Keratinocyte (primary cell): ENCODE measurements around the gene APC. TPM values are rescaled to one million over a fixed set of nuclear protein-coding genes. Genes with fewer than 3 reads are reported as not detected.

ENCODE experiments used
- DNase-seq: peaks from one replicate; pipeline ENCODE4 v3.0.0-alpha.2; 2011; ENCODE audit warnings: low read depth, missing footprints, low spot score
- FAIRE-seq: peaks from 2 replicates; lab custom pipeline; 2011; peaks lifted over from hg19 to GRCh38; lab: Jason Lieb, UNC
- H2AFZ ChIP-seq: 2 replicates; pipeline ENCODE4 v1.6.0; 2012; ENCODE audit warnings: low read length, control low read depth, inconsistent platforms; ENCODE audit not compliant: control insufficient read depth
- H3K27ac ChIP-seq: 2 replicates; pipeline ENCODE4 v1.5.1; 2011; ENCODE audit warnings: low read length; ENCODE audit not compliant: control insufficient read depth, insufficient read depth
- H3K27me3 ChIP-seq: 3 replicates; pipeline ENCODE4 v1.6.0; 2011; ENCODE audit warnings: low read length; ENCODE audit not compliant: control insufficient read depth, insufficient read depth; ENCODE audit errors: extremely low read depth
- H3K36me3 ChIP-seq, 2 experiments: 2 replicates in 1 of 2; 3 replicates in 1 of 2; pipeline ENCODE4 v1.5.1; 2011; ENCODE audit warnings: low read length in 2 of 2, mild to moderate bottlenecking in 1 of 2; ENCODE audit not compliant: control insufficient read depth in 2 of 2, insufficient read depth in 2 of 2; ENCODE audit errors: extremely low read depth in 1 of 2
- H3K4me1 ChIP-seq: 3 replicates; pipeline ENCODE4 v1.5.1; 2011; ENCODE audit warnings: low read length; ENCODE audit not compliant: control insufficient read depth, insufficient read depth; ENCODE audit errors: extremely low read depth
- H3K4me2 ChIP-seq: 3 replicates; pipeline ENCODE4 v1.6.0; 2011; ENCODE audit warnings: low read depth, low read length; ENCODE audit not compliant: control insufficient read depth, insufficient read depth; ENCODE audit errors: extremely low read depth
- H3K4me3 ChIP-seq, 3 experiments: fragments of 200-600 bp in 1 of 3; sonication (generic) in 1 of 3; 2 replicates in 2 of 3; 3 replicates in 1 of 3; pipeline ENCODE4 v1.5.1; 2011 to 2016; ENCODE audit warnings: low read length in 3 of 3, mild to moderate bottlenecking in 3 of 3, control low read depth in 2 of 3, inconsistent platforms in 1 of 3, low read depth in 1 of 3, mixed read lengths in 1 of 3, mixed run types in 1 of 3, moderate library complexity in 1 of 3; ENCODE audit not compliant: control insufficient read depth in 2 of 3, insufficient read depth in 2 of 3; ENCODE audit errors: extremely low read depth in 1 of 3
- H3K79me2 ChIP-seq: 2 replicates; pipeline ENCODE4 v1.6.0; 2012; ENCODE audit warnings: low read length; ENCODE audit not compliant: control insufficient read depth, insufficient read depth
- H3K9ac ChIP-seq: 3 replicates; pipeline ENCODE4 v1.6.0; 2011; ENCODE audit warnings: low read length; ENCODE audit not compliant: control insufficient read depth, insufficient read depth; ENCODE audit errors: extremely low read depth
- H3K9me1 ChIP-seq: 3 replicates; pipeline ENCODE4 v1.6.0; 2011; ENCODE audit warnings: low read length; ENCODE audit not compliant: control insufficient read depth, insufficient read depth; ENCODE audit errors: extremely low read depth
- H3K9me3 ChIP-seq: 2 replicates; pipeline ENCODE4 v1.5.1; 2012; ENCODE audit warnings: low read depth, low read length; ENCODE audit not compliant: control insufficient read depth
- H4K20me1 ChIP-seq: 3 replicates; pipeline ENCODE4 v1.6.0; 2011; ENCODE audit warnings: low read length; ENCODE audit not compliant: control insufficient read depth, insufficient read depth; ENCODE audit errors: extremely low read depth
- CTCF ChIP-seq, 3 experiments: IDR thresholded peaks in 1 of 3; conservative IDR thresholded peaks in 1 of 3; optimal IDR thresholded peaks in 1 of 3; 2 replicates in 2 of 3; 3 replicates in 1 of 3; pipeline versions ENCODE3 to v1.5.1; 2011; ENCODE audit warnings: low read length in 3 of 3, mild to moderate bottlenecking in 3 of 3, moderate library complexity in 2 of 3, control low read depth in 1 of 3, inconsistent platforms in 1 of 3; ENCODE audit not compliant: insufficient read depth in 2 of 3; ENCODE audit errors: extremely low read depth in 1 of 3
- EZH2 ChIP-seq: IDR thresholded peaks from one replicate; pipeline ENCODE4 v1.6.1; 2012; ENCODE audit warnings: inconsistent platforms, mild to moderate bottlenecking, low read length, moderate library complexity
- dilution Hi-C: fragments of 300-500 bp; cut with MboI; formaldehyde crosslinking; loops from one replicate; pipeline ENCODE4 v1.7.0; 2020; ENCODE audit warnings: low sequenced_read_pairs; ENCODE audit not compliant: extremely low pct_ligation_motif_present
- polyA plus RNA-seq, 5 experiments: library from polyadenylated mRNA; depleted of rRNA in 3 of 5; stranded (reverse) in 3 of 5; stranded (forward) in 1 of 5; unstranded in 1 of 5; fragments of >200 nt; gene quantifications; 1 replicate in 1 of 5; 2 replicates in 3 of 5; 3 replicates in 1 of 5; pipeline versions ENCODE4 v1.2.1 to v1.2.3, GENCODE V29; 2011 to 2012; ENCODE audit warnings: missing spikeins in 2 of 5, low read depth in 1 of 5, low replicate concordance in 1 of 5

APC gene
- polyA plus RNA-seq, 1 donor (not counting 4 experiments of a cell fraction or from before 2014, with no cell fraction given) = 16.5 TPM

- Histone ChIP-seq H3K79me2 (peaks cover 42% of the 10 kb centered on the region), H2AFZ (no peak overlapping the region), H3K4me1 (peaks cover 23% of the 10 kb centered on the region), H3K36me3 (peaks cover 10 to 19% of the 10 kb centered on the region in 2 experiments), H3K9me3 (no peaks in the 10 kb centered on the region), H3K4me3 (no peak overlapping the region), H3K27me3 (no peaks in the 10 kb centered on the region), H3K27ac (no peak overlapping the region), H3K9ac (no peak overlapping the region), H4K20me1 (no peaks in the 10 kb centered on the region), H3K9me1 (no peaks in the 10 kb centered on the region), H3K4me2 (no peak overlapping the region)
- no peak for TF ChIP-seq CTCF (optimal IDR thresholded peaks at IDR 0.05 in 1 of 3, IDR thresholded peaks at IDR 0.05 in 1 of 3, conservative IDR thresholded peaks at IDR 0.05 in 1 of 3; ENCODE audit: extremely low read depth in 1 of 3, insufficient read depth in 2 of 3, low read length in 3 of 3)
- no peak for TF ChIP-seq EZH2
- dilution Hi-C loops = no loop called here
- FAIRE-seq (no peak), DNase-seq (no peak)
These were observed 127.4 kb downstream of the APC start for GRCh38 chr5:112865128-112865527.

- no peak for FAIRE-seq
- Histone ChIP-seq H2AFZ (no peak overlapping the region), H3K79me2 (peaks cover 36% of the 10 kb centered on the region), H4K20me1 (no peaks in the 10 kb centered on the region), H3K4me1 (peaks cover 18% of the 10 kb centered on the region), H3K27ac (no peak overlapping the region), H3K9me3 (no peaks in the 10 kb centered on the region), H3K27me3 (no peaks in the 10 kb centered on the region), H3K9me1 (no peaks in the 10 kb centered on the region), H3K4me2 (no peak overlapping the region), H3K4me3 (no peak overlapping the region), H3K36me3 (peaks cover 13 to 19% of the 10 kb centered on the region in 2 experiments), H3K9ac (no peak overlapping the region)
- dilution Hi-C loops = no loop called here
- no peak for DNase-seq
- TF ChIP-seq EZH2 (no peak), CTCF (optimal IDR thresholded peaks at IDR 0.05 in 1 of 3, IDR thresholded peaks at IDR 0.05 in 1 of 3, conservative IDR thresholded peaks at IDR 0.05 in 1 of 3; ENCODE audit: extremely low read depth in 1 of 3, insufficient read depth in 2 of 3, low read length in 3 of 3) (no peak)
These were observed 129.1 kb downstream of the APC start for GRCh38 chr5:112866739-112867138.
